Neural cell (in vitro differentiated cells): ENCODE measurements around the gene THEM5. TPM values are rescaled to one million over a fixed set of nuclear protein-coding genes. Genes with fewer than 3 reads are reported as not detected.

Source experiments
- H2AFZ ChIP-seq: fragments of 200-600, 300-800 bp; sonication (generic), shearing (Covaris generic); 2 replicates; pipeline ENCODE4 v1.6.0; 2014; ENCODE audit warnings: low read depth, mild to moderate bottlenecking, antibody characterized with exemption, low read length, moderate library complexity
- H3F3A ChIP-seq: fragments of 200-600 bp; shearing (Covaris generic); 2 replicates; pipeline ENCODE4 v1.6.1; 2016; ENCODE audit warnings: mild to moderate bottlenecking, moderate library complexity, mixed read lengths, antibody characterized with exemption, low read length; ENCODE audit not compliant: insufficient read depth, poor library complexity, severe bottlenecking
- H3K27ac ChIP-seq: fragments of 200-600, 300-800 bp; sonication (generic), shearing (Covaris generic); 2 replicates; pipeline ENCODE4 v1.5.1; 2014; ENCODE audit warnings: mild to moderate bottlenecking, low read length, moderate library complexity
- H3K27me3 ChIP-seq: fragments of 300-800, 200-600 bp; sonication (generic), shearing (Covaris generic); 2 replicates; pipeline ENCODE4 v1.6.0; 2014; ENCODE audit warnings: mild to moderate bottlenecking, low read depth, low read length, moderate library complexity; ENCODE audit not compliant: insufficient read depth
- H3K36me3 ChIP-seq: fragments of 300-800, 200-600 bp; sonication (generic), shearing (Covaris generic); 2 replicates; pipeline ENCODE4 v1.5.1; 2014; ENCODE audit warnings: mild to moderate bottlenecking, antibody characterized with exemption, low read length, moderate library complexity; ENCODE audit not compliant: insufficient read depth
- H3K4me2 ChIP-seq: fragments of 300-800, 200-600 bp; sonication (generic), shearing (Covaris generic); 2 replicates; pipeline ENCODE4 v1.6.0; 2014; ENCODE audit warnings: mild to moderate bottlenecking, low read length
- H3K4me3 ChIP-seq: fragments of 300-800, 200-600 bp; sonication (generic), shearing (Covaris generic); 2 replicates; pipeline ENCODE4 v1.5.1; 2014; ENCODE audit warnings: mild to moderate bottlenecking, low read length, moderate library complexity
- H3K79me2 ChIP-seq: fragments of 200-600 bp; shearing (Covaris generic); replicated peaks from 2 replicates; pipeline ENCODE4 v1.6.0; 2014; ENCODE audit warnings: mild to moderate bottlenecking, low read length, moderate library complexity; ENCODE audit not compliant: insufficient read depth
- H3K9ac ChIP-seq: fragments of 300-800, 200-600 bp; sonication (generic), shearing (Covaris generic); 2 replicates; pipeline ENCODE4 v1.6.1; 2016; ENCODE audit warnings: mild to moderate bottlenecking, low read length, mixed read lengths
- H3K9me2 ChIP-seq: fragments of 200-600 bp; shearing (Covaris generic); 2 replicates; pipeline ENCODE4 v1.6.1; 2016; ENCODE audit warnings: mild to moderate bottlenecking, low read length, mixed read lengths; ENCODE audit not compliant: insufficient read depth
- H3K9me3 ChIP-seq: fragments of 200-600, 300-800 bp; sonication (generic), shearing (Covaris generic); 2 replicates; pipeline ENCODE4 v1.6.1; 2016; ENCODE audit warnings: mild to moderate bottlenecking, mixed run types, low read length, moderate library complexity, mixed read lengths
- H4K20me1 ChIP-seq: fragments of 200-600 bp; shearing (Covaris generic); 2 replicates; pipeline ENCODE4 v1.6.1; 2016; ENCODE audit warnings: mild to moderate bottlenecking, mixed run types; ENCODE audit not compliant: insufficient read depth
- EP300 ChIP-seq: fragments of 450-650 bp; conservative IDR thresholded peaks from 2 replicates; pipeline ENCODE4 v1.6.1; 2014; ENCODE audit warnings: antibody characterized with exemption, mild to moderate bottlenecking, moderate library complexity; ENCODE audit not compliant: poor library complexity, severe bottlenecking
- EZH2 ChIP-seq: fragments of 200-600, 300-800 bp; shearing (Covaris generic), sonication (generic); IDR thresholded peaks from 2 replicates; pipeline ENCODE4 v1.6.1; 2014; ENCODE audit warnings: antibody characterized with exemption, low read length, borderline replicate concordance, mild to moderate bottlenecking; ENCODE audit not compliant: insufficient read depth, poor library complexity, severe bottlenecking
- MXI1 ChIP-seq: fragments of 450-650 bp; conservative IDR thresholded peaks from 2 replicates; pipeline ENCODE4 v1.6.1; 2014; ENCODE audit warnings: antibody characterized with exemption, mild to moderate bottlenecking; ENCODE audit not compliant: poor library complexity, severe bottlenecking
- POLR2AphosphoS5 ChIP-seq: IDR thresholded peaks from 2 replicates; pipeline ENCODE4 v1.6.1; 2012
- RAD21 ChIP-seq: fragments of 450-650 bp; conservative IDR thresholded peaks from 2 replicates; pipeline ENCODE4 v1.6.1; 2014; ENCODE audit warnings: antibody characterized with exemption, mild to moderate bottlenecking, moderate library complexity
- SMC3 ChIP-seq: fragments of 450-650 bp; conservative IDR thresholded peaks from 2 replicates; pipeline ENCODE4 v1.6.1; 2014; ENCODE audit warnings: antibody characterized with exemption, mild to moderate bottlenecking, moderate library complexity; ENCODE audit not compliant: poor library complexity
- TAF1 ChIP-seq: IDR thresholded peaks from 2 replicates; pipeline ENCODE4 v1.6.1; 2012; ENCODE audit warnings: low read depth
- polyA plus RNA-seq: library from polyadenylated mRNA; depleted of rRNA; stranded (reverse); fragments of >200 nt; gene quantifications from 2 replicates; pipeline ENCODE4 v1.2.3, GENCODE V29; 2014
- TF ChIP-seq, protein P1 (sequence below): IDR thresholded peaks from 2 replicates; pipeline ENCODE4 v1.6.1; 2012; ENCODE audit warnings: borderline replicate concordance
- TF ChIP-seq, protein P2 (sequence below): fragments of 450-650 bp; IDR thresholded peaks from 2 replicates; pipeline ENCODE4 v1.5.1; 2014; ENCODE audit warnings: antibody characterized with exemption, mild to moderate bottlenecking, moderate library complexity; ENCODE audit not compliant: poor library complexity, severe bottlenecking

Gene THEM5
- polyA plus RNA-seq, 1 donor from 2014 or later: not detected

DNA sequence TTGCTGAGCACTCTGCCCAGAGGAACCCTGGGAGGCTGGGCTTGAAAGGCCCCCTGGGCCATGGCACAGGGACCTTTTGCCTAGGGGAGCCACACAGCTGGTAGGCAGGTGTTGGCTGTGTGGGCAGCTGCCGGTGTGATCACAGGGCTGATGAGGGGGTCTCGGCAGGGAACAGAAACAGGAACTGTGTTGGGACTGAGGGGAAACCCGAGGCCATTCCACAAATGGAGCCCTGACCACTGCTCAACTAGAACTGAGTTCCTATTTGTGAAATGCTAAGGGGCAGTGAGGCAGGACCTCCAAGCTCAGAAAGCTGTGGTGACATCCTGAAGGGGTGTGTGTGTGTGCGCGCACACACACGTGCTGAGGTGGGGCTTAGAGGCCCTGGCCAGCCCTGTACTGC is 6.4 kb upstream of the THEM5 start:
- H2AFZ ChIP-seq: no peak overlapping the region
- no peaks in the 10 kb centered on the region for H4K20me1 ChIP-seq
- H3K9me3 ChIP-seq: no peaks in the 10 kb centered on the region
- H3K9me2 ChIP-seq: no peaks in the 10 kb centered on the region
- TF ChIP-seq, protein P1, sequence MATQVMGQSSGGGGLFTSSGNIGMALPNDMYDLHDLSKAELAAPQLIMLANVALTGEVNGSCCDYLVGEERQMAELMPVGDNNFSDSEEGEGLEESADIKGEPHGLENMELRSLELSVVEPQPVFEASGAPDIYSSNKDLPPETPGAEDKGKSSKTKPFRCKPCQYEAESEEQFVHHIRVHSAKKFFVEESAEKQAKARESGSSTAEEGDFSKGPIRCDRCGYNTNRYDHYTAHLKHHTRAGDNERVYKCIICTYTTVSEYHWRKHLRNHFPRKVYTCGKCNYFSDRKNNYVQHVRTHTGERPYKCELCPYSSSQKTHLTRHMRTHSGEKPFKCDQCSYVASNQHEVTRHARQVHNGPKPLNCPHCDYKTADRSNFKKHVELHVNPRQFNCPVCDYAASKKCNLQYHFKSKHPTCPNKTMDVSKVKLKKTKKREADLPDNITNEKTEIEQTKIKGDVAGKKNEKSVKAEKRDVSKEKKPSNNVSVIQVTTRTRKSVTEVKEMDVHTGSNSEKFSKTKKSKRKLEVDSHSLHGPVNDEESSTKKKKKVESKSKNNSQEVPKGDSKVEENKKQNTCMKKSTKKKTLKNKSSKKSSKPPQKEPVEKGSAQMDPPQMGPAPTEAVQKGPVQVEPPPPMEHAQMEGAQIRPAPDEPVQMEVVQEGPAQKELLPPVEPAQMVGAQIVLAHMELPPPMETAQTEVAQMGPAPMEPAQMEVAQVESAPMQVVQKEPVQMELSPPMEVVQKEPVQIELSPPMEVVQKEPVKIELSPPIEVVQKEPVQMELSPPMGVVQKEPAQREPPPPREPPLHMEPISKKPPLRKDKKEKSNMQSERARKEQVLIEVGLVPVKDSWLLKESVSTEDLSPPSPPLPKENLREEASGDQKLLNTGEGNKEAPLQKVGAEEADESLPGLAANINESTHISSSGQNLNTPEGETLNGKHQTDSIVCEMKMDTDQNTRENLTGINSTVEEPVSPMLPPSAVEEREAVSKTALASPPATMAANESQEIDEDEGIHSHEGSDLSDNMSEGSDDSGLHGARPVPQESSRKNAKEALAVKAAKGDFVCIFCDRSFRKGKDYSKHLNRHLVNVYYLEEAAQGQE: no peak
- no peak for TF ChIP-seq SMC3
- no peak for TF ChIP-seq EZH2
- TF ChIP-seq RAD21: no peak
- TF ChIP-seq TAF1: no peak
- TF ChIP-seq EP300: no peak
- no peak for TF ChIP-seq POLR2AphosphoS5
- no peak for TF ChIP-seq MXI1
- TF ChIP-seq, protein P2, sequence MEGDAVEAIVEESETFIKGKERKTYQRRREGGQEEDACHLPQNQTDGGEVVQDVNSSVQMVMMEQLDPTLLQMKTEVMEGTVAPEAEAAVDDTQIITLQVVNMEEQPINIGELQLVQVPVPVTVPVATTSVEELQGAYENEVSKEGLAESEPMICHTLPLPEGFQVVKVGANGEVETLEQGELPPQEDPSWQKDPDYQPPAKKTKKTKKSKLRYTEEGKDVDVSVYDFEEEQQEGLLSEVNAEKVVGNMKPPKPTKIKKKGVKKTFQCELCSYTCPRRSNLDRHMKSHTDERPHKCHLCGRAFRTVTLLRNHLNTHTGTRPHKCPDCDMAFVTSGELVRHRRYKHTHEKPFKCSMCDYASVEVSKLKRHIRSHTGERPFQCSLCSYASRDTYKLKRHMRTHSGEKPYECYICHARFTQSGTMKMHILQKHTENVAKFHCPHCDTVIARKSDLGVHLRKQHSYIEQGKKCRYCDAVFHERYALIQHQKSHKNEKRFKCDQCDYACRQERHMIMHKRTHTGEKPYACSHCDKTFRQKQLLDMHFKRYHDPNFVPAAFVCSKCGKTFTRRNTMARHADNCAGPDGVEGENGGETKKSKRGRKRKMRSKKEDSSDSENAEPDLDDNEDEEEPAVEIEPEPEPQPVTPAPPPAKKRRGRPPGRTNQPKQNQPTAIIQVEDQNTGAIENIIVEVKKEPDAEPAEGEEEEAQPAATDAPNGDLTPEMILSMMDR: no peak
- H3K36me3 ChIP-seq: no peaks in the 10 kb centered on the region
- H3K4me3 ChIP-seq: no peak overlapping the region
- H3K4me2 ChIP-seq: no peak overlapping the region
- no peaks in the 10 kb centered on the region for H3K79me2 ChIP-seq
- no peak overlapping the region for H3K27ac ChIP-seq
- H3K9ac ChIP-seq: no peak overlapping the region
- H3K27me3 ChIP-seq: no peaks in the 10 kb centered on the region
- H3F3A ChIP-seq: no peaks in the 10 kb centered on the region

DNA sequence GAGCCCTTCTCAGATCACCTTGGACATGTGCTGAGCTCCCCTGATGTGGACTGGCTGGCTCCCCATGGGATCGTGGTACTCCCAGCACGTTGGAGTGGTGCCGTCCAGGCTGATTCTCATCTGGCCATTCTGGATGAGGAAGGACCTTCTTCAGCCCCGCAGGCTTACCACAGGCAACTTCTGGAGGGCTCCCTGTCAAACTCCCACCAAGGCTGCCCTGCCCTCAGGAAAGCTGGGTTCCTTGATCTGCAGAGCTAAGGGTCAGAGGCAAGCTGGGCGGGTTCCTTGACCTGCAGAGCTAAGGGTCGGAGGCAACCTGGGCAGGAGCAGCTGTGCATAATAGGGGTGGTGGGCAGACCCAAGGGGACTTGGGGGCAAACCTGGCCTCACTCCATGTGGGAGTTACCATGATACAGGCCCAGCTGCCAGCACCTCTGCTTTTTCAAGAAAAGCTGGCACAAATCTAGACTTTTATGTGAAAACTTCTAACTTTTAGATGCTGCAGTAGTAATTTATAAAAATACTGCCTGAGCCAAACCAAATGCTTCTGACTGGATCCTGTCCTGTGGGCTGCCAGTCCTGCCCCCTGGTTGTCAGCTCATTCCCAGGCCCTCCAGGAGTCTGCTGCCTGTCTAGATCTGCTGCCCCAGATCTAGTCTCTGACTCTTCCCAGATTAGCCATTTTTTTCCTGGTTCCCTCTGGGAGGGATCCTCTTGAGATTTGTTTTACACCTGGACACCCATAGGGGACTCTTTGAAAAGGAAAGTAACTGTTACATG is 5.6 kb upstream of the THEM5 start:
- no peaks in the 10 kb centered on the region for H3K9me3 ChIP-seq
- H3K9ac ChIP-seq: no peak overlapping the region
- H3K4me2 ChIP-seq: no peak overlapping the region
- no peaks in the 10 kb centered on the region for H3F3A ChIP-seq
- no peaks in the 10 kb centered on the region for H4K20me1 ChIP-seq
- H3K27me3 ChIP-seq: no peaks in the 10 kb centered on the region
- no peak overlapping the region for H3K27ac ChIP-seq
- TF ChIP-seq POLR2AphosphoS5 (no peak), EZH2 (no peak), TAF1 (no peak), SMC3 (no peak), RAD21 (no peak), EP300 (no peak), MXI1 (no peak)
- TF ChIP-seq, protein P2: no peak
- TF ChIP-seq, protein P1: no peak
- H3K9me2 ChIP-seq: no peaks in the 10 kb centered on the region
- no peaks in the 10 kb centered on the region for H3K36me3 ChIP-seq
- no peak overlapping the region for H3K4me3 ChIP-seq
- no peaks in the 10 kb centered on the region for H3K79me2 ChIP-seq
- no peak overlapping the region for H2AFZ ChIP-seq
